Right ventricle myocardium inferior (tissue), 1 donor: ENCODE results near the gene SEPTIN7. TPM values are rescaled to one million over a fixed set of nuclear protein-coding genes. Genes with fewer than 3 reads are reported as not detected.

Source experiments
- ATAC-seq: fragments of 200-7000 bp; cut with Tn5 transposase; one replicate; pipeline ENCODE4 v1.9.1; 2020; ENCODE audit warnings: mild to moderate bottlenecking, moderate library complexity
- DNase-seq: peaks from one replicate; pipeline ENCODE4 v3.0.0; 2021; ENCODE audit errors: missing footprints
- intact Hi-C: fragments of 100-400 bp; cut with DNase I; formaldehyde crosslinking; loops from one replicate; pipeline ENCODE4 v1.11.0; 2022
- total RNA-seq: library from RNA; stranded (reverse); fragmentation: NEBNext Ultra II Directional; extraction: Animal tissue kit (Norgen Biotek cat#: 25700); gene quantifications from one replicate; pipeline ENCODE4 v1.2.1, GENCODE V29; 2021
- donor health status: DM: no; HTN: yes; CAD: no; lungs with severe emphysema.

Gene SEPTIN7
- total RNA-seq, 1 donor from 2014 or later: 175 TPM

- intact Hi-C loops: no loop called here
- no peak for DNase-seq
- no peak for ATAC-seq
These were observed 18.9 kb upstream of the SEPTIN7 start for GRCh38 chr7:35781767-35782515.

GRCh38 chr7:35784332-35784731, 16.5 kb upstream of the SEPTIN7 start:
- intact Hi-C loops: no loop called here
- DNase-seq (no peak), ATAC-seq (no peak)

GRCh38 chr7:35785250-35785649, 15.6 kb upstream of the SEPTIN7 start:
- DNase-seq (no peak), ATAC-seq (peak; percentile 13)
- intact Hi-C loops: no loop called here

- intact Hi-C loops: no loop called here
- ATAC-seq: no peak
- no peak for DNase-seq
These were observed 12.9 kb upstream of the SEPTIN7 start for GRCh38 chr7:35787925-35788324.

GRCh38 chr7:35792472-35792871, 8.4 kb upstream of the SEPTIN7 start:
- DNase-seq (no peak), ATAC-seq (peak; percentile 36)
- intact Hi-C loops: no loop called here

GRCh38 chr7:35792873-35793489, 7.9 kb upstream of the SEPTIN7 start:
- no peak for DNase-seq
- intact Hi-C loops: no loop called here
- ATAC-seq: peak; percentile 85

GRCh38 chr7:35797311-35797710, 3.5 kb upstream of the SEPTIN7 start:
- intact Hi-C loops: no loop called here
- ATAC-seq: no peak
- no peak for DNase-seq

GRCh38 chr7:35799846-35800717, 775 bp upstream of the SEPTIN7 start:
- intact Hi-C loops: loop anchor here (2.0 to 10.0 kb wide), 6 partner anchors 43 to 107 kb away; no protein-coding TSS in a partner anchor
- peak; percentile 94 for DNase-seq
- ATAC-seq: peak; percentile 75

- DNase-seq: peak; percentile 90
- peak; percentile 55 for ATAC-seq
- intact Hi-C loops: loop anchor here (2.0 to 10.0 kb wide), 6 partner anchors 44 to 106 kb away; no protein-coding TSS in a partner anchor
These were observed 690 bp downstream of the SEPTIN7 start for GRCh38 chr7:35801392-35802101.

GRCh38 chr7:35802102-35802466, 1.2 kb downstream of the SEPTIN7 start:
- intact Hi-C loops: loop anchor here (5.0 to 10.0 kb wide), 5 partner anchors 45 to 105 kb away; no protein-coding TSS in a partner anchor

GRCh38 chr7:35802649-35803048, 1.8 kb downstream of the SEPTIN7 start:
- intact Hi-C loops: loop anchor here (5.0 to 10.0 kb wide), 5 partner anchors 45 to 105 kb away; no protein-coding TSS in a partner anchor
- ATAC-seq: no peak

More at GRCh38 chr7:35802102-35802466, 1.2 kb downstream of the SEPTIN7 start:
- ATAC-seq (no peak), DNase-seq (no peak)

GRCh38 chr7:35804231-35804970, 3.5 kb downstream of the SEPTIN7 start:
- DNase-seq (no peak), ATAC-seq (no peak)
- intact Hi-C loops: loop anchor here (5.0 to 10.0 kb wide), 5 partner anchors 47 to 103 kb away; no protein-coding TSS in a partner anchor

More at GRCh38 chr7:35802649-35803048, 1.8 kb downstream of the SEPTIN7 start:
- DNase-seq: no peak

GRCh38 chr7:35805876-35806275, 5.0 kb downstream of the SEPTIN7 start:
- DNase-seq (no peak), ATAC-seq (no peak)
- intact Hi-C loops: loop anchor here (10.0 kb wide), 1 partner anchor 49 kb away; no protein-coding TSS in a partner anchor

- intact Hi-C loops: no loop called here
- DNase-seq: no peak
- no peak for ATAC-seq
These were observed 15.7 kb downstream of the SEPTIN7 start for GRCh38 chr7:35816514-35816913.

GRCh38 chr7:35817181-35817580, 16.3 kb downstream of the SEPTIN7 start:
- no peak for DNase-seq
- intact Hi-C loops: no loop called here
- no peak for ATAC-seq

- intact Hi-C loops: no loop called here
- ATAC-seq: no peak
These were observed 17.1 kb downstream of the SEPTIN7 start for GRCh38 chr7:35817930-35818329.

GRCh38 chr7:35818513-35818912, 17.7 kb downstream of the SEPTIN7 start:
- intact Hi-C loops: no loop called here
- DNase-seq (no peak), ATAC-seq (no peak)

More at GRCh38 chr7:35817930-35818329, 17.1 kb downstream of the SEPTIN7 start:
- no peak for DNase-seq

GRCh38 chr7:35819310-35819709, 18.5 kb downstream of the SEPTIN7 start:
- ATAC-seq (no peak), DNase-seq (no peak)
- intact Hi-C loops: no loop called here
